COR-L47 (cell line): ENCODE measurements around the gene DOLPP1.
"Not testable (repeated sequence)": the region's sequence is repeated elsewhere in the genome, so short reads cannot be mapped to it uniquely, and the experiment has no call there.

Source experiments
- DNase-seq: peaks from one replicate; lab custom pipeline; 2025; lab: John Stamatoyannopoulos, UW

Gene DOLPP1, protein sequence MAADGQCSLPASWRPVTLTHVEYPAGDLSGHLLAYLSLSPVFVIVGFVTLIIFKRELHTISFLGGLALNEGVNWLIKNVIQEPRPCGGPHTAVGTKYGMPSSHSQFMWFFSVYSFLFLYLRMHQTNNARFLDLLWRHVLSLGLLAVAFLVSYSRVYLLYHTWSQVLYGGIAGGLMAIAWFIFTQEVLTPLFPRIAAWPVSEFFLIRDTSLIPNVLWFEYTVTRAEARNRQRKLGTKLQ

DNA sequence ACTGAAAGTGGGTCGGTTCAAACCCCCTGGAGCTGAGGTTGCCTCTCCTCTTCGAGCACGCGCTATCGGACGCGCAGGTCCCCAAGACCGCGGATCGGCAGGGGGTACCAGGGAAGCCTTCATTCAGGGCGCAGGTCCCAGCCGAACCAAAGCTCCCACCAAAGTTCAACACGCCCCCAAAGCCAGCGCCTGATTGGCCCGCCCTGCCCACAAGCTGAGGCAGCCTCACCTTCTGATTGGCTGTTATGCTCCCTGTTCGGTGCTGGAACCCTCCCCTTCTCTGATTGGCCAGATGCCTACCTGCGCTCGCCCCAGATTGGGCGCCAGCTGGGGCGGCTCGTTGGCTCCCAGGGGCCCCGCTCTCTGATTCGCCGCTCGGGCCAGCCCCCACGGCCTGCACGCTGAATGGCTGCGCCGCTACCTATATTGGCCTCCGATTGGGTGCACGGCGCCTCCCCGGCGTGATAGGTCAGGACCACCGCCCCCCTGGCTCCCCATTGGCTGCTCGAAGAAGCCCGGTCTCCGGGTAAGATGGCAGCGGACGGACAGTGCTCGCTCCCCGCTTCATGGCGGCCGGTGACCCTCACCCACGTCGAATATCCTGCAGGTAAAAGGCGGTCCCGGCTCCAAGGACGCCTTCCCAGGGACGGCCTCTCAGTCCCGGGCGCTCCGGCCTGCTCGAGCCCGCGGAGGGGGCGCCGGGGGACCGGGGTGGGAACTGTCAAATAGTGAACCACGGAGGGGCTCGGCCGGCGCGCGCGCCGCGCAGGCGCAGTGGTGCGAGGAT, at the start of gene DOLPP1:
DOLPP1 (plus strand) TSS at position 511 of the 787 bp plus-strand sequence; CDS start at position 532, 21 bp downstream.
- peak; percentile 99 for DNase-seq

DNA sequence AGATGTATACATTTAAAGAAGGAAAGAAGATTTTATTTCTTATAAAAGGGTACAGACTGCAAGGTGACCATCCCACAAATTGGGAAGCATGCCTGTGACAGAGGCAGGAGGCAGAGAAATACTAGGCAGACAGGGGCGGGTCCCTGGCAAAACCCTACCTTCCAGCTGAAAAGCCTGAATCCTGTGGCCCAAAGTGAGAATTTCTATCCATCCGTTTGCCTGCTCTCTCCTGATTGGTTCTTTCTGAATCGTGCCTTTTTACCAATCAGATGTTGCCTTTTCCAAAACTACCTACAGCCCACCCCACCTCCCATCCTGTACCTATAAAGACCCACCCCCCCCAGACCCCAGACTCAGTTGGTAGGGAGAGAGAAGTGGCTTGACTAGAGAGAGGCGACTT, 49.4 kb upstream of the DOLPP1 start:
- DNase-seq, result no peak

DNA sequence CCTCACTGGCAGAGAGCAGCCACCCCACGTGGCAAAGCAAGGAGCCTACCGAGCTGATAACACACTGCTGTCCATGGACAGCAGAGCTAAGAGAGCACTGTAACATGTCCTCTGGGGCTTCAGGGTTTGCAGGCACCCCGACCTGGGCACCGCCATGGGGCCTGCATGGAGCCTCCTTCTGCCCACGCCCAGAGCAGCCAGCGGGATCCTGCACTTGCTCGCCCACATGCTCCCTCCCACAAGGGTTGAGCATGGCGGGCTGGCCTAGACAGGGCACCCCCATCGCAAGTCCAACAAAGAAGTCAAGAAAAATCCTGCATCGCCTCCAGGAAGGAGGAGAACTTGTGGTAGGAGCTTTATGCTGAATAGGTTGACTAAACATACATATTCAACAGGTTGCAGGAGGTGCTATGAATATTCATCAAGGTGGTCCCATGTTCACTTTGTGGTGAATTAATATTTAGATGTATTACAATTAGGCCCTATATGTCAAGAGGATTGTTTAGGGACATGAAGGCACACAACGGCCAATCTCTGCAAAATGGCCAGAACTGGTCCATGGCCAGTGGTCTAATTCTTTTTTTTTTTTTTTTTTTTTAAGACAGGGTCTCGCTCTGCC, 48.3 kb upstream of the DOLPP1 start:
- DNase-seq, result no peak

DNA sequence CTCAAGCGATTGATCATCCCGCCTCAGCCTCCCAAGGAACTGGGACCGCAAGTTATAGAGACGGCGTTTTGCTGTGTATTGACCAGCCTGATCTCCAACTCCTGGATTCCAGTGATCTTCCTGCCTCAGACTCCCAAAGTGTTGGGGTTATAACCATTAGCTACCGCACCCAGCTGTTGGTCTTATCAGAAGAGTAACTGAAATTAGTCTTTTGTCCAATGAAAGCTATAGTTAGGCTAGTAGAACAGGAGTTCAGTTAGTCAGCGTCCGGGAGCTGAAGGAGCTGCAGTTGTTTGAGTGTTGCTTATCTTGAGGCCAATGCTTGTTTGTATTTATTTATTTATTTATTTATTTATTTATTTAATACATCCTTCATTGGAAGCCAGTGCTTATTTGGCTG, 47.7 kb upstream of the DOLPP1 start:
- DNase-seq, result no peak

DNA sequence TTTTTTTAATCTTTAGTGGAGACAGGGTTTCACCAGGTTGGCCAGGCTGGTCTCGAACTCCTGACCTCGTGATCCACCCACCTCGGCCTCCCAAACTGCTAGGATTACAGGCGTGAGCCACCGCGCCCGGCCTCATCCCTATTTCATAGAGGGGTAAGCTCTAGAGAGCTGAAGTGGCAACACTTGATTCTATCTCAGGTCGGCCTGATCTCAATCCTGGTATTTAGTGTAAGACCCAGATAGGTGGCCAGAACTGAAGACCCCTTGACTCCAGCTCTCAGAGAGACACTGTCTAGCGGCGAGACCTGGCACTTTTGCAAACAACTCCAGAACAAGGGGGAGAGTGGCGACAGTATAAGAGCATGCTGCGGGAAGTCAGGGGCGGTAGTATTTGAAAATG, 45.1 kb upstream of the DOLPP1 start:
- DNase-seq, result not testable (repeated sequence)

DNA sequence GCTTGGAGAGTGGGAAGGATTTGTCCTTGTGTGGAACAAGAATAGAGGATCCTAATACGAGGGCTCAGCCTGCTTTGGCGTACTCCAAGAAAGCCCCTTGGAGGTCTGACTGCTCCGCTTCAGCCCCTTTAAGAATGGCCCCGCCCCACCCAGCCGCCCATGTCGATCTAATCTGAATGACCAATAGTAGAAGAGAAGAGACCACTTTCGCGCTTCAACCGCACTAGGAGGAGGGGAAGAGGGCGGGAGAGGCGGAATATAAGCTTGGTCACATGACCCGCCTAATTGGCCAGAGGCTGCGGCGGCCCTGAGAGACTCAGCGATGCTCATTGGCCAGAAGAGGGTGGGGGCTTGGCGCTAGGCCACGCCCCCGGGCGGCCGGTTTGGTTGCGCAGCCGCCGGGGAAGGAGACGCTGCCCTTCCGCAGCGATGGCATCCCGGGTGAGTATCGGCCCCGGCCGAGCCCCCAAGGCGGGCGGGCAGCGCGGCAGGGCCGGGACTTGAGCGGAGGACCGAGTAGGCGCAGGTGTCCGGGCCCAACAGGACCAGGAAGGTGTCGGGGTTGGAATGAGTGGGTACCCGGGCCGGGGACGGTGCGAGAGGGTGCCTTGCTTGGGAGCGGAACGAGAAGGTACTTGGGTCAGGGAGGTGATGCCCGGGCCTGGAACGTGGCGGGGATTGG, 44.5 kb upstream of the DOLPP1 start, which contains the start of gene MIGA2:
MIGA2 (plus strand) TSS at position 386 of the 682 bp plus-strand sequence. CDS start 3,969 bp downstream, outside the sequence.
- peak; percentile 99 for DNase-seq

DNA sequence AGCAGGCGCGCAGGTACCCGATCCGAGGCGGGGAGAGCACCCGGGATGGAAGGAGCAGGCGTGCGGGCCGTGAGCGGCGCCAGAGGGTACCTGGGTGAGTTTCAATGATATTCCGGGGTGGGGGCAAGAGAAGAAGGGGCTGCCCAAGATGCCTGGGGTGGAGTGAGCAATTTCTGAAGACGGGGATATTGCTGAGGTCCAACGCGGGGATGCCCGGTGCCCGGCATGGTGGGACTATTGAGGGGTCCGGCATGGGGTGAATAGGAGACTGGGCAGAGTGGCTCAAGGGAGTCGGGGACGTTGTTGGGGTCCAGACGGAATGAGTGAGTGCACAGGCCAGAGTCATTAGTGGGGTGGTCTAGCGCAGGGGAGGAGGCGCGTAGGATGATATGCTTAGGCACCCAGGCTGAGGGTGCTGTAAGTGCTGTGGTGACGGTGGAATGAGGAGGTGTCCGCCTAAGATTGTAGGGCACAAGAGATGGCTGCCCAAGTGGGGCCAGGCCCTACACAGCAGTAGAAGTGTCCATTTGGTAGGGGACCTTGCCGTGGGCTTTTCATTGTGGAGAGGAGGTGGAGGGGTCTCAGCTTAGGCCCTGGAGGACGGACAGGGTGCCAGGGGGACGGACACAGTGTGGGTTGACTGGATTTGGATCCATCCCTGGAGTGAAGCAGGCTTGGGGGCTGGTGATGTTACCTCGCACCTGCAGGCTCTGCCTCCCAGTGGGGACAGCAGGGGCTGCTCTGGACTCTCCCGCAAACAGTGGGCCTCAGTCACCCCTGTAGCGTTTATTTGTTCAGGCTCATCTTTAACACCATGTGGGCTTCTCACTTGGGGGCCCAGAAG, 43.8 kb upstream of the DOLPP1 start:
- DNase-seq, result no peak

DNA sequence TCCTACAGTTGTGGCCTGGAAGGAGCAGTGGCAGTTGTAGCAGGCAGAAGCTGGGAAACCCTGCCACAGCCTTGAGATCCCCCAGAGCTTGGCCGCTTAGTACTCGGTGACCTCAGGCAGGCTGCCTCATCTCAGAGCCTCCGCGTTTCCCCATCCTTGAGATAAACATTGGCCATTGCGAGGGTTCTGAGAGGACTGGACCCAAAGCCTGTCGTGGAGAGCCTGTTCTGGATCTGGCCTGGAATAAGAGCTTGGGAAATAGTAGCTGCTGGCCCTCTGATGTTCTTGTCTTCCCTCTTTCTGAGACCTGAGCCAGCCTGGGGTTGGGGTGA, 43.2 kb upstream of the DOLPP1 start:
- DNase-seq, result no peak

DNA sequence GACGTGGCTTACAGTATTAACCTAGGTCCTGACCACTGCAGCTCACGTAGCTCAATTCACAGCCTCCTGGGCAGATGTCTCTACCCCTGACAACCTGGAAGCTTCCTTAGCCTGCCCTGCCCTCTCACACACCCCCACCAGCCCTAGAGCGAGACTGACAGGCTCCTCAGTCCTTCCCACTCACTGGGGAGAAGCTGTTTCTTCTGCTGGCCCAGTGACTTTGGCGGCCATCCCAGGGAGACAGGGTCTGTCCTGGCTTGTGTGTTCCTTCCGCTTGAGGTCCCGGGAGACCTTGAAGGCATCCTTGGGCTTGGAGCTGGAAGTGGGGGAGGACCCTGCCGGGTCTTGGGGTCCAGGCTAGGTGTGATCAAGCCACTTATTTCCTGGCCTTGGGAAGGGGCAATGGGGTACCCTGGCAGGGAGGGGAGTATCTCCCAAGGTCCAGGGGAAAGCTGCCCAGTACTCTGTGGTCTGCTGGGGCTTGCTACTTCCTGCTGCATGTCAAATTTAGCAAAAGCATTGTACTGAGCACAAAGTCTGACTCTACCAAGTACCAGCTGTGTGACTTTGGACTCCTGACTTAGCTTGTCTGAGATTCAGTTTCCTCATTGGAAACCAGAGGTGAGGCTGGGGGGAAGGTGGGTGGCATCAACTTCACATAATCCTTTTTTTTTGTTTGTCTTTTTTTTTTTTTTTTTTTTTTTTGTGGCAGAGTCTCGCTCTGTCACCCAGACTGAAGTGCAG, 42.6 kb upstream of the DOLPP1 start:
- DNase-seq, result no peak

DNA sequence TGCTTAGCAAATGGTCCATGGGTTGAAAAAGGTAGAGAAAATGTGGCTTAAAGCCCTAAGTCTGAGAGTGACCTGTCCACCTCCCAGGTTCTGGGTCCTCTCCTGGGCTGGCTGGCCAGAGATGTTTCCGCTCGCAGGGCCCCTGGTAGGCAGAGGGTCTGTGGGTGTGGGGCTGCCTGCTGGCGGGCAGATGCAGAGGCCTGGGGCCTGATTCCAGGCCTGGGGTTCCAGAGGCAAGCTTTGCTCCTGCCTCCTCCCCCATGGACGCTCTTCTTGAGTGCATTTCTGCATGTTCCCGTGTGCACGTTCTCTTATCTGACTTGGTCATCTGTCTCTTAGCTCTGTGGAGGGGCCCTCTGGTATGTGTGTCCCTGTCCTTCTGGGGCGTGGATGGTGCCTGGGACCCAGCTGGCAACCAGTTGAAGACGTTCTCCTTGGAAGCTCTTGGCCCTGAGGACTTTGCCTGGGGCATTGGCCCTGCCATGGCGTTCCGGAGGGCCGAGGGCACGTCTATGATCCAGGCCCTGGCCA, 40.7 kb upstream of the DOLPP1 start:
- DNase-seq, result no peak

DNA sequence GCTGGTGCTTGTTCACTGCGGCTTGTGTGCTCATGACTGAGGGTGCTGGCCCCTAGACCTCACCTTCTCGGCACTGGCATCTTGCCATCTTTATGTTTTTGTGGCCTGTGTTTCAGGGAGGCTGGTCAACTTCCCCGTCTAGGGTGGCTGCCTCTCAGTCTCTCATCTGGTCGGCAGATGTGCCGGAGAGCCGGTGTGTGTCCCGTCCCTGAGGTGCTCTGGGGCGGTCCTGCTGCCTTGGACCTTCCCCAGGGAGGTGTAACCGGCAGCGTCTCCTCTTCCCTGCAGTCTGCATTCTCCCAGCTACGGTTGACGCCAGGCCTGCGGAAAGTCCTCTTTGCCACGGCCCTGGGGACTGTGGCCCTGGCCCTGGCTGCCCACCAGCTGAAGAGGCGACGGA, 38.9 kb upstream of the DOLPP1 start:
- no peak for DNase-seq

DNA sequence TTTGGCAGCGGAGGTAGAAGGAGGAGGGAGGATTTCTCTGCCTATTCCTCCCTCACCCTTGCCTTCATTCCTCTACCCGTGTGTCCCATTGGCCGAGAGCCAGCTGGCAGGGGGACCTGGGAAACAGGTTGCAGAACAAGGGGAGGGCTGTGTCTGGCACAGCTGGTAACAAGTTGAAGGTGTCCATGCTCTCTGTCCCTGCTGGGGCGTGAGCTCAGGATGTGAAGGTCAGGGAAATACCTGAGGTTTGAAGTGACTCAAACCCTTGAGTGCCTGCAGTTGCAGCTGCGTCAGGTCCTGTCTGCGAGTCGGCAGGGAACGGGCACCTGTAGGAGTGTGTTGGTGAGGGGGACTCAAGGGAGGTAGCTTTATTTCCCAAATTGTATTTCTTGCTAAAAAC, 28.3 kb upstream of the DOLPP1 start:
- DNase-seq, result peak; percentile 42

DNA sequence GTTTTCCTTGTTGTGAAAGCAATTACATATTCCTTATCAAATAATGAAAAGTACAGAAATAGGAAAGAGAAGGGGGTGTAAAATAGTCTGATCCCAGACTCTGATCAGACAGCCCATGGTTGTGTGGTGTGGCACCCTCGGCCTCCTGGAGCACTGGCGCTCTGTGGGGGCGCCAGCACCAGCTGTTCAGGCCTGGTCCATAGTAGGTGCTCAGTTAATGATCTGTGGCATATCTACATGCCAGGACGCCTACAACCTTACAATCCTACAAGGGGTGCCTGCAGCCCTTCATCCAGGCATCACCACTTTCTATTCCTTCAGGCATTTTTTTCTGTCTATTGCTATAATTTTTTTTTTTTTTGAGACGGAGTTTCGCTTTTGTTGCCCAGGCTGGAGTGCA, 27.9 kb upstream of the DOLPP1 start:
- no peak for DNase-seq

DNA sequence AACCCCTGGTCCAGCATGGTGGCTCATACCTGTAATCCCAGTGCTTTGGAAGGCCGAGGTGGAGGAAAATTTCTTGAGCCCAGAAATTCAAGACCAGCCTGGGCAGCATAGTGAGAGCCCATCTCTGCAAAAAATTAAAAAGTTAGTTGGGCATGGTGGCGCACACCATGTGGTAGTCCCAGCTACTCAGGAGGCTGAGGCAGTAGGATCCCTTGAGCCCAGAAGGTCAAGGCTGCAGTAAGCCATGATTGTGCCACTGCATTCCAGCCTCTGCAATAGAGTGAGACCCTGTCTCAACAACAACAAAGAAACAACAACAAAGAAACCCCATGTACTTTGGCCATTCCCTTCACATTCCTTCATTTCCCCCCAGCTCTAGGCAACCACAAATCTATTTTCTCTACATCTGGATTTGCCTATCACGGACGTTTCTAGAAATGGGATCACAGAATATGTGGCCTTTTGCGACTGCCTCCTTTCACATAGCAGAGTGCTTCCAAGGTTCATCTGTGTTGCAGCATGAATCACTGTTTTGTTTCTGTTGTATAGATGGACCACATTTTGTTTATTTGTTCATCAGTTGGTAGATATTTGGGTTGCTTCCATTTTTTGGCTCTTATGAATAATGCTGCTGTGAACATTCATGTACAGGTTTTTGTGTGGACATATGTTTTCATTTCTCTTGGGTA, 26.6 kb upstream of the DOLPP1 start:
- DNase-seq, result no peak

DNA sequence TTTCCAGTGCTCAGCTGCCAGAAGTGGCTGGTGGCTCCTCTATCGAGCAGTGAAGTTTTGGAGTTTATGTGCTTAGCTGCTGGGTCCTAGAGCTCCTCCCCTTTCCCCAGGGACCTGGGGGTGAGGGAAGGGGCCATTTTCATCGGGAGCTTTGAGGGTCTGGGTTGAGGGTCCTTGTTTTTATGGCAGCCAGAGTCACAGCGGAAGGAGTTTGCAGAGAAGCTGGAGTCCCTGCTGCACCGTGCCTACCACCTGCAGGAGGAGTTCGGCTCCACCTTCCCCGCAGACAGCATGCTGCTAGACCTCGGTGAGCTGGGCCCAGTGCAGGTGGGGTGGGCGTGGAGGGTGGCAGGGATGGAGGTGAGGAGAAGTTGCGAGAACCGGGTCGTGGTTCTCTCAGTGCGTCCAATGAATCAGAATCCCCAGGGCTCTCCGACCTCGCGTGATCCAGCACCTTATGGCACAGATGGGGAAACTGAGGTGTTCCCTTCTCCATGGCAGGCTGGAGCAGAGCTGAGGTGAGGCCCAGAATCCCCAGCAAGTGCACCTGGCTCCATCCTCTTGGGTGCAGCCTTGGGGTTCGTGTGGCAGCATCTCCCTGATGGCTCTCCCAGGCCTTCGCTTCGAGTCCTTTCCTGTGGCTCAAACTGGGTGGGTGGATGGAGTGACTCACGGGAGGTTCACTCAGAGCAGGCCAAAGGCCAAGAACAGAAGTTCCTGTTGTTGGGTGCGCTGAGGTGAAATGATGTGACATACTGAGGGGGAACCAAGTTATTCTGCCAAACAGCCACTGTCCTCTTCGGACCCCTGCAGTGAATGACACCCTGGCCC, 21.7 kb upstream of the DOLPP1 start:
- no peak for DNase-seq

DNA sequence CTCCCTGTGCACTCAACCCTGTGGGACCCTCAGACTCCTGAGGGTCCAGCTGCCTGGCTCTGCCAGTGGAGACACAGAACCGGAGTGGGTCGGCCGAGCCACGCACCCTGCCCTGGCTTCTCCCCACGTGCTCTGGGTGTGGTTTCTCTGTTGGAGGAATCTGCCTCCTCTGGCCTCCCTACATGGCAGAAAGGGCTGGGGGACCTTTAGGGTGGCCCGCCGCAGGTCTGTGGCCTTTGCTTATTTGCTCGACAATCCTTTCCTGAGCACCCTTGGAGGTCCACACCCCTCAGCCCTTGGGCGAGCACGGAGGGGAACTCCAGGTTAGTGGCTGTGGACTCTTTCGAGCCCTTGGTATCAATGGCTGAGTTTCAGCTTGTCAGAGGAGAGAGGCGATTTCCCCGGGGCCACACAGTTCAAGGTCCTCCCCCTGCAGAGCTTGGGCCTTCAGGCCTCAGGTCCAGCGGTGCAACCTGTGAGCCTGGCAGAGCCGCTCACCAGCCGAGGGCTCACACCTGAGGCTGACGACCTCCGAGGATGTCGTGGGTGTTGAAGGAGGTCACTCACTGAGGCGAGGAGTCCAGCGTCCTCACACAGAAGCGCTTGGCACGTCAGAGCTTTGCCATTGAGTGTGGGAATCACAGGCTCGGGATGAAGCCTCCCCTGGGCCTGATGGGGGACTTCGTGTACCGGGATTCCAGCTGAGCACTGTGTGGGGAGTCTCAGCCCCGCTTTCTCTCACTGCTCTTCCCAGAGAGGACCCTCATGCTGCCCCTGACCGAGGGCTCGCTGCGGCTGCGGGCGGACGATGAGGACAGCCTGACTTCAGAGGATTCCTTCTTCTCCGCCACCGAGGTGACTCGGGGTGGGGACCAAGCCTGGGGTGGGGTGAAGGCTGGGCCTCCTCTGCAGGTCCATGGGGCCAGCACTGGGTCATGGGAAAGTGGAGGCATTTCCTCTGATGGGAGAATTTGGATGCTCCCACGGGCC, 20.8 kb upstream of the DOLPP1 start:
- no peak for DNase-seq

DNA sequence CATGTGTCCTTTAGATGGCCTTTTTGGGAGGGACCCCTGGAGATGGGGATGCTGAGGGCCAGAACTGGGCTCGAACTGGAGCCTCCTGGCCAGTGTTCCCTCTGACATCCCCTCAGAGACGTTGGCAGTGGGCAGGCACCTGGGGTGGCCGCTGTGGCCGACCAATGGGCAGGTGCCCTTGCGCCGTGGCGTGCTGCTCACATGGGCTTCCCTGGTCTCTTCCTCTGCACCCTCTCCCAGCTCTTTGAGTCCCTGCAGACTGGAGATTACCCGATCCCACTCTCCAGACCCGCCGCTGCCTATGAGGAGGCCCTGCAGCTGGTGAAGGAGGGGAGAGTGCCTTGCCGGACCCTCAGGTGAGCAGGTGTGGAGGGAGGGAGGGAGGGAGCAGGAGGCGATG, 19.9 kb upstream of the DOLPP1 start:
- no peak for DNase-seq

DNA sequence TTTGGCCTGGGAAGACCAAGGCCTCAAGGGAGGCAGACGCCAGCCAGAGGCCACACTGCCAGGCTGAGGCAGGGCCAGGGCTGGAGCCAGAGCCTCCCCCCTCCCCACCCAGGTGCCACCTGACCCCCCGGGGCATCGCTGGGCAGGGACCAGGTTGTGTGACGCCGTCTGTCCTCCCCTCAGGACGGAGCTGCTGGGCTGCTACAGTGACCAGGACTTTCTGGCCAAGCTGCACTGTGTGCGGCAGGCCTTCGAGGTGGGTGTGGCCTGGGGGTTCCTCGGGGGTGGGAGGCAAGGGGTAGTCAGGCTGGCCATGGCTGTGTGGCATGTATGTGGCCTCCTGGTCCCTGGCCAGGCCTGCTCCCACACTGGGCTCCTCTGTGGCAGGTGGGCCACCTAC, 17.9 kb upstream of the DOLPP1 start:
- DNase-seq, result no peak
